Trophoblast cell (in vitro differentiated cells and primary cell): ENCODE measurements around the gene SIAH3.

Experiments used
- DNase-seq, 2 donors: peaks; one replicate each; pipeline ENCODE4 v3.0.0-alpha.2; 2016
- H2AFZ ChIP-seq: 2 replicates; pipeline ENCODE4 v1.6.1; 2013; ENCODE audit warnings: low read length, moderate library complexity, mild to moderate bottlenecking; ENCODE audit not compliant: insufficient read depth, poor library complexity
- H2AK5ac ChIP-seq: 2 replicates; pipeline ENCODE4 v1.6.1; 2013; ENCODE audit warnings: mild to moderate bottlenecking, low read length
- H2BK120ac ChIP-seq: 2 replicates; pipeline ENCODE4 v1.6.1; 2013; ENCODE audit warnings: low read length, mild to moderate bottlenecking, moderate library complexity; ENCODE audit not compliant: insufficient read depth, poor library complexity
- H2BK12ac ChIP-seq: 2 replicates; pipeline ENCODE4 v1.6.1; 2013; ENCODE audit warnings: mild to moderate bottlenecking, low read length, moderate library complexity
- H2BK5ac ChIP-seq: 2 replicates; pipeline ENCODE4 v1.6.1; 2013; ENCODE audit warnings: low read length, low read depth, moderate library complexity, mild to moderate bottlenecking; ENCODE audit not compliant: poor library complexity
- H3K14ac ChIP-seq: 2 replicates; pipeline ENCODE4 v1.6.1; 2013; ENCODE audit warnings: mild to moderate bottlenecking, low read length
- H3K18ac ChIP-seq: 2 replicates; pipeline ENCODE4 v1.6.1; 2013; ENCODE audit warnings: mild to moderate bottlenecking, low read length
- H3K23ac ChIP-seq: 2 replicates; pipeline ENCODE4 v1.6.1; 2013; ENCODE audit warnings: low read length
- H3K27ac ChIP-seq: 2 replicates; pipeline ENCODE4 v1.5.1; 2013; ENCODE audit warnings: low read depth, mild to moderate bottlenecking, inconsistent platforms, low read length, moderate library complexity
- H3K27me3 ChIP-seq: 2 replicates; pipeline ENCODE4 v1.6.1; 2013; ENCODE audit warnings: inconsistent platforms, mild to moderate bottlenecking, low read length, moderate library complexity; ENCODE audit not compliant: insufficient read depth
- H3K36me3 ChIP-seq, 2 experiments: 1 replicate in 1 of 2; 2 replicates in 1 of 2; pipeline ENCODE4 v1.6.1; 2013; ENCODE audit warnings: low read length in 2 of 2, mild to moderate bottlenecking in 2 of 2, moderate library complexity in 1 of 2; ENCODE audit not compliant: insufficient read depth in 2 of 2, control insufficient read depth in 1 of 2
- H3K4ac ChIP-seq: 2 replicates; pipeline ENCODE4 v1.6.1; 2013; ENCODE audit warnings: low read depth, mild to moderate bottlenecking, low read length, moderate library complexity
- H3K4me1 ChIP-seq, 2 experiments: 1 replicate in 1 of 2; 2 replicates in 1 of 2; pipeline ENCODE4 v1.6.1; 2013; ENCODE audit warnings: low read length in 2 of 2, mild to moderate bottlenecking in 2 of 2, moderate library complexity in 1 of 2; ENCODE audit not compliant: insufficient read depth in 2 of 2, control insufficient read depth in 1 of 2
- H3K4me2 ChIP-seq: 2 replicates; pipeline ENCODE4 v1.6.1; 2013; ENCODE audit warnings: inconsistent platforms, mild to moderate bottlenecking, low read length, moderate library complexity
- H3K4me3 ChIP-seq: 2 replicates; pipeline ENCODE4 v1.5.1; 2013; ENCODE audit warnings: mild to moderate bottlenecking, low read depth, low read length, inconsistent platforms
- H3K79me1 ChIP-seq: one replicate; pipeline ENCODE4 v1.6.1; 2013; ENCODE audit warnings: low read length
- H3K79me2 ChIP-seq: 2 replicates; pipeline ENCODE4 v1.6.1; 2013; ENCODE audit warnings: low read length, mild to moderate bottlenecking; ENCODE audit not compliant: control insufficient read depth, insufficient read depth, poor library complexity
- H3K9ac ChIP-seq: 2 replicates; pipeline ENCODE4 v1.6.1; 2013; ENCODE audit warnings: mild to moderate bottlenecking, low read length
- H3K9me3 ChIP-seq: 2 replicates; pipeline ENCODE4 v1.6.1; 2013; ENCODE audit warnings: low read depth, mild to moderate bottlenecking, control low read depth, inconsistent platforms, low read length; ENCODE audit not compliant: insufficient read depth
- H4K12ac ChIP-seq: 2 replicates; pipeline ENCODE4 v1.6.1; 2013; ENCODE audit warnings: low read depth, mild to moderate bottlenecking, low read length, moderate library complexity
- H4K8ac ChIP-seq: 2 replicates; pipeline ENCODE4 v1.6.1; 2013; ENCODE audit warnings: low read depth, mild to moderate bottlenecking, low read length, moderate library complexity
- H4K91ac ChIP-seq: one replicate; pipeline ENCODE4 v1.6.1; 2013; ENCODE audit warnings: low read depth, mild to moderate bottlenecking, low read length, moderate library complexity
- WGBS: extraction: QIAGEN DNeasy Blood & Tissue Kit; methylation state at CpG from one replicate; pipeline ENCODE4 v1.1.7; 2013; ENCODE audit warnings: missing lambda C conversion rate; ENCODE audit not compliant: insufficient read length, insufficient coverage; ENCODE audit errors: extremely low coverage; 5-methylcytosine and 5-hydroxymethylcytosine counted together

SIAH3 gene

GRCh38 chr13:45800485-45800884 is 51.1 kb downstream of the SIAH3 start:
- WGBS = no CpG with 5 or more reads among the region's 5 CpGs
- H3K4ac ChIP-seq = no peak overlapping the region

GRCh38 chr13:45799451-45799850 is 52.1 kb downstream of the SIAH3 start:
- Histone ChIP-seq H4K91ac (no peak overlapping the region), H2BK12ac (no peak overlapping the region), H2AK5ac (no peak overlapping the region), H3K27me3 (no peaks in the 10 kb centered on the region), H3K36me3 (no peaks in the 10 kb centered on the region), H3K4me2 (no peak overlapping the region), H3K27ac (no peak overlapping the region), H3K4ac (no peak overlapping the region), H4K12ac (no peak overlapping the region), H3K79me1 (no peaks in the 10 kb centered on the region), H3K18ac (no peak overlapping the region), H3K4me1 (no peaks in the 10 kb centered on the region), H3K9me3 (no peaks in the 10 kb centered on the region), H3K79me2 (no peaks in the 10 kb centered on the region), H2AFZ (no peak overlapping the region), H4K8ac (no peak overlapping the region), H3K23ac (no peak overlapping the region), H2BK120ac (no peak overlapping the region), H3K4me3 (no peak overlapping the region), H3K14ac (no peak overlapping the region), H3K9ac (no peak overlapping the region), H2BK5ac (no peak overlapping the region)
- DNase-seq = no peak
- no CpG with 5 or more reads among the region's 3 CpGs for WGBS

More at GRCh38 chr13:45800485-45800884, 51.1 kb downstream of the SIAH3 start:
- no peak overlapping the region for H3K9ac ChIP-seq
- no peaks in the 10 kb centered on the region for H3K79me1 ChIP-seq
- no peak for DNase-seq
- H3K79me2 ChIP-seq = no peaks in the 10 kb centered on the region
- H3K23ac ChIP-seq = no peak overlapping the region
- no peak overlapping the region for H3K14ac ChIP-seq
- H2BK5ac ChIP-seq = no peak overlapping the region
- no peak overlapping the region for H4K91ac ChIP-seq
- H3K27me3 ChIP-seq = no peaks in the 10 kb centered on the region
- H3K4me2 ChIP-seq = no peak overlapping the region
- no peak overlapping the region for H2AK5ac ChIP-seq
- H3K4me1 ChIP-seq = no peaks in the 10 kb centered on the region
- no peak overlapping the region for H2BK120ac ChIP-seq
- H3K4me3 ChIP-seq = no peak overlapping the region
- no peak overlapping the region for H3K18ac ChIP-seq
- no peak overlapping the region for H2BK12ac ChIP-seq
- no peak overlapping the region for H3K27ac ChIP-seq
- H2AFZ ChIP-seq = no peak overlapping the region
- no peak overlapping the region for H4K12ac ChIP-seq
- H3K36me3 ChIP-seq = no peaks in the 10 kb centered on the region
- no peak overlapping the region for H4K8ac ChIP-seq
- no peaks in the 10 kb centered on the region for H3K9me3 ChIP-seq

DNA sequence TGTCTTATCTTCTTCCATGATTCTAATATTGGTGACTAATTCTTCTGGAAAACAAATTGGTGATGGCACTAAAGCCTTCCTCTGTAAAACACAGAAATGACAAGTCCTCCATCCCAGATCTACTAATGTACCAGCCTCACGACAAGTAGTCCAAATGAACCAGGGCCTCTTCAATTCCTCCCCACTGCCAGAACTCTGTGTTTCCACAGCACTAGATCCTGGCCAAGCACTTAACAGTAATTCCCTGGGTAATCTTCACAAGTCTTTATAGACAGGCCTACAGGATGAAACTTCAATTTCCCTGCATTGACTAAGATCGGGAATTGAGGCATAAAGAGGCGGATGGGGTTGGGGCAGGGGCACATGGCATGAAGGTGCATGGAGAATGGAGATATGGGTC is 52.7 kb downstream of the SIAH3 start:
- no peak overlapping the region for H3K4ac ChIP-seq
- H3K79me1 ChIP-seq = no peaks in the 10 kb centered on the region

GRCh38 chr13:45796426-45797235 is 54.9 kb downstream of the SIAH3 start:
- Histone ChIP-seq H3K79me2 (no peaks in the 10 kb centered on the region), H2AK5ac (no peak overlapping the region), H3K4me1 (peaks cover 0 to 2% of the 10 kb centered on the region in 2 experiments), H3K18ac (no peak overlapping the region), H3K9me3 (no peaks in the 10 kb centered on the region), H3K4me3 (no peak overlapping the region), H3K79me1 (no peaks in the 10 kb centered on the region), H2BK5ac (no peak overlapping the region), H3K36me3 (no peaks in the 10 kb centered on the region), H4K91ac (no peak overlapping the region), H3K14ac (no peak overlapping the region), H3K9ac (no peak overlapping the region), H2BK120ac (no peak overlapping the region), H3K4ac (no peak overlapping the region), H4K8ac (no peak overlapping the region), H2BK12ac (no peak overlapping the region), H4K12ac (no peak overlapping the region), H3K27ac (no peak overlapping the region), H2AFZ (no peak overlapping the region), H3K27me3 (no peaks in the 10 kb centered on the region), H3K23ac (no peak overlapping the region), H3K4me2 (no peak overlapping the region)
- WGBS = no CpG with 5 or more reads among the region's 11 CpGs
- DNase-seq = no peak

More for the DNA sequence above, 52.7 kb downstream of the SIAH3 start:
- no peak overlapping the region for H3K4me3 ChIP-seq
- DNase-seq = no peak
- H3K14ac ChIP-seq = no peak overlapping the region
- no peak overlapping the region for H2AK5ac ChIP-seq
- no CpG with 5 or more reads among the region's 3 CpGs for WGBS
- no peak overlapping the region for H4K91ac ChIP-seq
- no peak overlapping the region for H2BK120ac ChIP-seq
- H2AFZ ChIP-seq = no peak overlapping the region
- H2BK5ac ChIP-seq = no peak overlapping the region
- H3K27ac ChIP-seq = no peak overlapping the region
- H3K4me1 ChIP-seq = no peaks in the 10 kb centered on the region
- H3K18ac ChIP-seq = no peak overlapping the region
- no peaks in the 10 kb centered on the region for H3K36me3 ChIP-seq
- H4K8ac ChIP-seq = no peak overlapping the region
- no peak overlapping the region for H3K9ac ChIP-seq
- no peaks in the 10 kb centered on the region for H3K27me3 ChIP-seq
- H4K12ac ChIP-seq = no peak overlapping the region
- no peak overlapping the region for H3K4me2 ChIP-seq
- H2BK12ac ChIP-seq = no peak overlapping the region
- H3K23ac ChIP-seq = no peak overlapping the region
- H3K9me3 ChIP-seq = no peaks in the 10 kb centered on the region
- H3K79me2 ChIP-seq = no peaks in the 10 kb centered on the region
